AG10803 (cell line): ENCODE data around the gene INAFM2.

Experiments
- DNase-seq: peaks from one replicate; pipeline ENCODE4 v3.0.0; 2010; ENCODE audit warnings: low read depth
- H3K4me3 ChIP-seq: 2 replicates; pipeline ENCODE4 v1.5.1; 2011; ENCODE audit warnings: mild to moderate bottlenecking, low read length, control low read depth
- TF ChIP-seq, protein P1 (sequence below): conservative IDR thresholded peaks from 2 replicates; pipeline ENCODE4 v1.5.1; 2011; ENCODE audit warnings: mild to moderate bottlenecking, low read length, control low read depth, inconsistent platforms

The INAFM2 gene

DNA sequence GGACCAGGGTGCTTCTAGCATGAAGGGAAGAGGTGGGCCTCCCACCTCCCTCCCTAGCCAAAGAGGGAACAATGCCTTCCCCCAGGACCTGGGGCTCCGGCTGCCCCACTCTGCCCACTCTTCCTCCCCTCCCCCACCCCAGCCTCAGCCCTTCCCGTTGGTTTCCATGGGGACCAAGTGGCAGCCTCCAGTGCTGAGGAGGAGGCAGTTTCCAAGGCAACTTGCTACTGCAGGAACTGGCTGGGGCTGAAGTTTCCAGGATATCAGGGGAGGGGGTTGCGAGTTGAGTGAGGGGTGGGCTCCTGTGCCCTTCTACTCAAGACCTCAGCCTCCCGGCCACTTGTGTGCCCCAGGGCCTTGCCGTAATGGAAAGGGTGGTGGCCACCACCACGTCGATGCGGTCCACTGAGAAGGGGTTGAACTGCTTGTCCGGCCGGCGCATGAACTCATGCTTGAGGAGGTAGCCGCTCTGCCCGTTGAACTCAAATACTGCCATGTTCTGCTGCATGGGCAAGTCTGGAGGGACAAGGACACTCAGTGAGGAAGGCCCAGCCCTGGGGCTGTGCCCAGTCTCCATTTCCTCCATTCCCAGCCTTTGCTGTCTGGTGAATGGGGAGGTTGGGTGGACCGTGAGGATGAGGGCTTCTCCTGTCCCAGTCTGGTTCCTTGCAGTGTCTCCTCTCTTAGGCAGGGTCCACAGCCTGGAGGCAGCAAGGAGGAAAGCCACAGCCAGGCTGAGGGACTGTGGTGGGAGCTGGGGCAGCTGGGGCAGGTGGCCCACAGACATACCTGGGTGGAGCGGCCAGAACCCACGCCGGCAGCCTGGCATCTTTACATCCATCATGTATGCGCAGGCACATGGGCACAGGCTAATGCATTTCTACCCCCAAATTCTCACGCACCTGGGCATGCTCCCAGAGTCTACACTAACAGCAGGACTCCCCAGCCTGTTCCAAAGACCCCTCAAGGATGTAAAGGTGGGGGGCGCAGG, 29.3 kb upstream of the INAFM2 start:
- TF ChIP-seq, protein P1, sequence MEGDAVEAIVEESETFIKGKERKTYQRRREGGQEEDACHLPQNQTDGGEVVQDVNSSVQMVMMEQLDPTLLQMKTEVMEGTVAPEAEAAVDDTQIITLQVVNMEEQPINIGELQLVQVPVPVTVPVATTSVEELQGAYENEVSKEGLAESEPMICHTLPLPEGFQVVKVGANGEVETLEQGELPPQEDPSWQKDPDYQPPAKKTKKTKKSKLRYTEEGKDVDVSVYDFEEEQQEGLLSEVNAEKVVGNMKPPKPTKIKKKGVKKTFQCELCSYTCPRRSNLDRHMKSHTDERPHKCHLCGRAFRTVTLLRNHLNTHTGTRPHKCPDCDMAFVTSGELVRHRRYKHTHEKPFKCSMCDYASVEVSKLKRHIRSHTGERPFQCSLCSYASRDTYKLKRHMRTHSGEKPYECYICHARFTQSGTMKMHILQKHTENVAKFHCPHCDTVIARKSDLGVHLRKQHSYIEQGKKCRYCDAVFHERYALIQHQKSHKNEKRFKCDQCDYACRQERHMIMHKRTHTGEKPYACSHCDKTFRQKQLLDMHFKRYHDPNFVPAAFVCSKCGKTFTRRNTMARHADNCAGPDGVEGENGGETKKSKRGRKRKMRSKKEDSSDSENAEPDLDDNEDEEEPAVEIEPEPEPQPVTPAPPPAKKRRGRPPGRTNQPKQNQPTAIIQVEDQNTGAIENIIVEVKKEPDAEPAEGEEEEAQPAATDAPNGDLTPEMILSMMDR, result no peak
- H3K4me3 ChIP-seq, result no peak overlapping the region

DNA sequence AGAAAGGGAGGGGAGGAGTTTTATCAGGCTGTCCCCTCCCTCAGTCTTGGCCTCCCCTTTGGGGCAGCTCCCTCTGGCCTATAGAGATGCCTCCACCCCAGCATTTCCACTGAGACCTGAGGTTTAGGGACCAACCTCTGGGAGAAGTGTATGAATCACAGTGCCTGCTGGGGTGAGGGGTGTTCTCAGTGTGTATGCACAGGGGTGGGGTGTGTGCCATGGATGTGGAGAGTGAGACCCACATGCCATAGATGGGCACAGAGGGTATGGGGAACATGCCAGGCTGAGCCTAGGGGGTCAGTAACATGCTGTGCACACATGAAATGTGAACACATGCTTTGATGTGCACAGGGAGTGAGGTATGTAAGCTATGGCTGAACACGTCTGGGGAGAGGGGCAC, 28.2 kb upstream of the INAFM2 start:
- H3K4me3 ChIP-seq, result no peak overlapping the region
- DNase-seq, result no peak
- TF ChIP-seq, protein P1, result no peak

More for the DNA sequence above, 29.3 kb upstream of the INAFM2 start:
- no peak for DNase-seq

DNA sequence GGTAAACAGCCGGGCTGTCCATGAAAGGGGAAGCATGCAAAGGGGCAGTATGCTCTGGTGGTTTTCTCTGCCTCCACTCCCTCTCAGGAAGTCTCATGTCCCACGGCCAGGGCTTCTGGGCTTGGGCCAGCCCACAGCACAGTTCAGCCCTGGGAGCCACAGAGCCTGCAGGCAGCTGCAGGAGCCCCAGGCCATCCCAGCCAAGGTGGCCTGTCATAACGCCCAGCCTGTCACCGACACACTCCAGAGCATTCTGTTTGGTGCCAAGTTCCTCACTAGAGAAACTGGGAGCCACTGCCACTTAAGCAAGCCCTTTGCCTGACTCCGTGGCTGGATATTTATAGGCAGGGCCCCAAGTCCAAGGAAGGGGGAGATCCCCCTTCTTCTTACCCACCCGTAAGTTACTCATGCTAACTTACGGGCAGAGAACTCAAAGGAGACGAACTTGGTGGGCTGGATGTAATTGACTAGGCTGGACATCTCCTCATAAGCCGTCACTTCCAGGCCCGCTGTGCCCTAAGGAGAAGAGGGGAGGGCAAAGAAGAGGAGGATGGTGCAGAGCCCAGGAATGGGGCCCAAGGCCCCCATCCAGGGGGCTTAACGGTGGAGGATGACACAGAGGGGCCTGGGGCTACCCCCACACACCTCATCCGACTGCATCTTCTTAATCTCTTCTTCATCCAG, 27.5 kb upstream of the INAFM2 start:
- no peak for DNase-seq
- H3K4me3 ChIP-seq, result no peak overlapping the region
- TF ChIP-seq, protein P1, result no peak

DNA sequence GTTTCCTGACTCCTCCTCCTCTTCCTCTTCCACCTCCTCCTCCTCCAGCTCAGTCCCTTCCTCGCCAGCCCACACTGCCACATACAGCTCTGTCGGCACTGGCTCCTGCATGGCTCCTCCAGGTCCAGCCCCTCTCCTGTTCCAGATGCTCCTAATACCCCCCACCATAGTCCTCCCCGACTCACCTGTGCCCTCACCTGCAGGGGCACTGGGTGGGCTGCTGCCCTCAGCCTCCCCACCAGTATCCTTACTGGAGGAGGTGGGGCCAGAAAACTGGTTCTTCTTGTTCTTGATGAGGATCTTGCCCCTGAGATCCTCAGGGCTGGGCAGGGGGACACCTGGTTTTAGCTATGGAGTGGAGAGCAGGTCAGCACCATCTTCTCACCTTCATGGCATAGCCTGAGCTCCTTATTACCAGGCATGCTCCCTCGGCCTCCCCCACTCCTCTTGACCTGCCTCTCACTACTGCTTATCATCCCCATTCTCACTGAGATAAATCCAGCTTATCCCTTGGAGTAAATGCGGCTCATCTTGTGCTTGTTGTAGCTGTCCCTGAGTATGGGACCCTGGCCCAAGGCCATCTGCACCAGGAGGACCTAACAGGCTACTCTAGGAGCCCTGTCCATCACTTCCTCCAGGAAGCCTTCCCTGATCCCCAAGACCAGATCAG, 26.8 kb upstream of the INAFM2 start:
- TF ChIP-seq, protein P1, result no peak
- no peak overlapping the region for H3K4me3 ChIP-seq
- no peak for DNase-seq

DNA sequence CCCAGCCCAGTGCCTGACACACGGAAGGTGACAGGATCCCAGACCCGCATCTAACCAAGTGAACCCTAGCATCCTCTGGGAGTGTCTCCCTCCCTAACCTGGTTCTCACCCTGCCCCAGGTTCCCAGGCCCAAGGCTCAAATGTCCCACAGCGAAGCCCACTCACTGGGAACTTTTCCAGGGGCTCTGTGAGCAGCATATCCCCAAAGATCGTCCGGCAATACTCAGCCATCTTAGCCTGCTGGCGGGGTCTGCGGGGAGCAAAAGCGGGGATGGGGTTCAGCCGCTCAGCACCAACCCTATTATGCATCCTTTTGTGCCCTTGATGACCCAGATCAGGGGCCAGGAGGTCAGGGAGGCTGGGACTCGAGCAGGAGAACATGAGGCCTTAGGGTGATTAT, 26.1 kb upstream of the INAFM2 start:
- TF ChIP-seq, protein P1, result no peak
- H3K4me3 ChIP-seq, result no peak overlapping the region
- no peak for DNase-seq

DNA sequence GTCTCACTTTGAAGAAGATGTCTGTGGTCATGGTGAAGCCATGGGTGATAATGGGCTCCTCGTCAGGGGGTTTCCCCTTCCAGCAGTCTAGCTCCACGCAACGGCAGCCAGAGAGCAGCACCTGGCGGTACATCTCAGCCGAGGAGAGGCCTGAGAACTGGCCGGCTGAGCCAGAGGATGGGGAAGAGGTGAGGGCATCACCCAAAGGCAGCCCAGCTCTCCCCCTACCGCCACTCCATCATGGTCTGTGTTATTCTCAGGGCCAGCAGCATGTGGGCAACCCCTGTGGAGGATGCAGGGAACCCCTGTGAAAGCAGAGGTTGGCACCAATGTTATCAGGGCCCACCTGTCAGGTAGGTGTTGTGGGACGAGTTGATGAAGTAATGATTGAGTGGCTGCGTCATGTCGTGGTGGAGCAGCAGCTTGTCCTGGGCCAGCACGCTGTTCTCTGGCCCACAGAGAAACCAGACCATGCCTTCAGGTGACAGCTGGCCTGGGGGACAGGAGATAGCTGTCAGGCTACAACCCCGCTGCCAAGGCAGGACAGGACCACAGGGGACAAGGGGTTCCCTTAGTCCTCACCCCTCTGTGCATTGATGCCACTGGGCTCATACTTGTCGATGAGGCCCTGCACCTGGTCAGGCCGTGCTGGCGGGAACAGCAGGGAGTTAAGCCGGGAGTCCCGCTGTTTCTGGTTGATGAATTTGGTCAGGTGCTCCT, 25.1 kb upstream of the INAFM2 start:
- DNase-seq, result no peak
- no peak overlapping the region for H3K4me3 ChIP-seq
- TF ChIP-seq, protein P1, result no peak
